Upper lobe of left lung (tissue), 4 donors: ENCODE measurements around the gene PGBD4.

Experiments
- EP300 ChIP-seq, 4 donors: sonication (generic); formaldehyde crosslinking; IDR thresholded peaks; one replicate each; pipeline ENCODE4 v1.5.1; 2017; ENCODE audit warnings: antibody characterized with exemption in 4 of 4, control low read depth in 2 of 4
- POLR2A ChIP-seq, 4 donors: fragments of 450-650 bp; IDR thresholded peaks; one replicate each; pipeline ENCODE4 v1.5.1; 2016 to 2017; ENCODE audit warnings: antibody characterized with exemption in 4 of 4, mild to moderate bottlenecking in 2 of 4
- POLR2AphosphoS5 ChIP-seq, 2 donors: sonication (generic); formaldehyde crosslinking; IDR thresholded peaks; one replicate each; pipeline ENCODE4 v1.5.1; 2017; ENCODE audit warnings: antibody characterized with exemption in 2 of 2
- TF ChIP-seq, protein P1 (sequence below), 6 experiments: fragments of 450-650 bp in 4 of 6; fragments of 200-600 bp in 2 of 6; sonication (generic) in 2 of 6; IDR thresholded peaks; one replicate each; pipeline ENCODE4 v1.5.1; 2016 to 2019; ENCODE audit warnings: antibody characterized with exemption in 6 of 6

DNA sequence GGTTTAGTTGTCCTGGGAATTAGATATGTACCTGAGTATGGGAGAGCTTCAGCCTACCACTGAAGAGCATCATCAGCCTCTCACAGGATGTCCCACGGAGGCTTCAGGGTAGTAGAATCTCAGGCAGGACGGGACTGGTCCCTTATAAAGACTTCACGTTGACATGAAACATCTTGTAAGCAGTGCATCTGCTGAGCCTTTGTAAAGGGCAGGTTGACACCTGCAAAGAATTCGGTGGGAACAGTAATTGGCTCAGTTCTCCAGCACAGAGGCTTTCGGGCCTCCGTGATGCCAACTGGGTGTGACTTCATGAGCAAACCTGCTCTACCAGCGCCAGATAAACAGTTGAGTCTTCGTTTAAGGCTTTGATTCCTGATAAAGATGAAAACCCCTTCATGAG, 35.9 kb upstream of the PGBD4 start:
- TF ChIP-seq, protein P1, sequence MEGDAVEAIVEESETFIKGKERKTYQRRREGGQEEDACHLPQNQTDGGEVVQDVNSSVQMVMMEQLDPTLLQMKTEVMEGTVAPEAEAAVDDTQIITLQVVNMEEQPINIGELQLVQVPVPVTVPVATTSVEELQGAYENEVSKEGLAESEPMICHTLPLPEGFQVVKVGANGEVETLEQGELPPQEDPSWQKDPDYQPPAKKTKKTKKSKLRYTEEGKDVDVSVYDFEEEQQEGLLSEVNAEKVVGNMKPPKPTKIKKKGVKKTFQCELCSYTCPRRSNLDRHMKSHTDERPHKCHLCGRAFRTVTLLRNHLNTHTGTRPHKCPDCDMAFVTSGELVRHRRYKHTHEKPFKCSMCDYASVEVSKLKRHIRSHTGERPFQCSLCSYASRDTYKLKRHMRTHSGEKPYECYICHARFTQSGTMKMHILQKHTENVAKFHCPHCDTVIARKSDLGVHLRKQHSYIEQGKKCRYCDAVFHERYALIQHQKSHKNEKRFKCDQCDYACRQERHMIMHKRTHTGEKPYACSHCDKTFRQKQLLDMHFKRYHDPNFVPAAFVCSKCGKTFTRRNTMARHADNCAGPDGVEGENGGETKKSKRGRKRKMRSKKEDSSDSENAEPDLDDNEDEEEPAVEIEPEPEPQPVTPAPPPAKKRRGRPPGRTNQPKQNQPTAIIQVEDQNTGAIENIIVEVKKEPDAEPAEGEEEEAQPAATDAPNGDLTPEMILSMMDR (IDR thresholded peaks at IDR 0.05) = no peak
- TF ChIP-seq POLR2AphosphoS5 (IDR thresholded peaks at IDR 0.05) (no peak), POLR2A (IDR thresholded peaks at IDR 0.05) (no peak), EP300 (IDR thresholded peaks at IDR 0.05) (no peak)
